A549 (cell line): ENCODE data around the gene EFEMP2. TPM values are rescaled to one million over a fixed set of nuclear protein-coding genes. Genes with fewer than 3 reads are reported as not detected.

Experiments
- ATAC-seq, 2 experiments: fragments of 200-7000 bp in 1 of 2; fragments of >200 bp in 1 of 2; cut with Nextera tagmentation in 1 of 2; cut with Tn5 transposase in 1 of 2; 3 replicates each; pipeline versions ENCODE4 v1.8.0 to v1.9.1; 2018 to 2020; ENCODE audit warnings: mild to moderate bottlenecking in 1 of 2, moderate library complexity in 1 of 2
- CTCF ChIA-PET: fragments of 300-600 bp; sonication (Branson Sonifier 250); formaldehyde crosslinking; extraction: SDS; loops from one replicate; lab custom pipeline; 2021; ENCODE audit warnings: antibody characterized with exemption, inconsistent platforms; lab: Yijun Ruan, JAX
- POLR2A ChIA-PET: fragments of 350-600 bp; formaldehyde crosslinking; extraction: SDS; loops from one replicate; lab custom pipeline; 2021; ENCODE audit warnings: antibody characterized with exemption, inconsistent platforms; lab: Yijun Ruan, JAX
- DNase-seq, 2 experiments: peaks; one replicate each; pipeline versions ENCODE4 v3.0.0 to v3.0.0-alpha.2; 2011 to 2016; ENCODE audit warnings: low read depth in 1 of 2, low spot score in 1 of 2
- FAIRE-seq: peaks from 2 replicates; lab custom pipeline; 2011; peaks lifted over from hg19 to GRCh38; lab: Jason Lieb, UNC
- H3K27ac ChIP-seq, 2 experiments: fragments of >200 bp; sonication (Bioruptor Twin); formaldehyde crosslinking; 3 replicates each; pipeline ENCODE4 v1.5.1; 2016 to 2017
- H3K4me1 ChIP-seq: fragments of >200 bp; sonication (Bioruptor Twin); formaldehyde crosslinking; 3 replicates; pipeline ENCODE4 v1.6.1; 2016
- H3K4me2 ChIP-seq: fragments of >200 bp; sonication (Bioruptor Twin); formaldehyde crosslinking; 3 replicates; pipeline ENCODE4 v1.6.1; 2016
- H3K4me3 ChIP-seq: fragments of >200 bp; sonication (Bioruptor Twin); formaldehyde crosslinking; 3 replicates; pipeline ENCODE4 v1.5.1; 2016
- H3K9me3 ChIP-seq: fragments of >200 bp; sonication (Bioruptor Twin); formaldehyde crosslinking; 3 replicates; pipeline ENCODE4 v1.6.1; 2016
- CBX2 ChIP-seq: fragments of 200-600 bp; sonication (generic); IDR thresholded peaks from 2 replicates; pipeline ENCODE4 v1.6.1; 2016; ENCODE audit warnings: low read depth, mild to moderate bottlenecking, borderline replicate concordance
- CHD2 ChIP-seq: fragments of 150-350 bp; IDR thresholded peaks from 2 replicates; pipeline ENCODE4 v1.6.1; 2014; ENCODE audit warnings: low read length; ENCODE audit not compliant: partially characterized antibody
- EHF ChIP-seq: fragments of 250-450 bp; sonication (Bioruptor Pico); IDR thresholded peaks from 2 replicates; pipeline ENCODE4 v1.5.0; 2020; ENCODE audit warnings: mild to moderate bottlenecking
- ELK1 ChIP-seq: fragments of 150-350 bp; IDR thresholded peaks from 2 replicates; pipeline ENCODE4 v1.6.1; 2014; ENCODE audit warnings: low read depth, mild to moderate bottlenecking, low read length
- ESRRA ChIP-seq: fragments of 150-350 bp; IDR thresholded peaks from 2 replicates; pipeline ENCODE4 v1.6.1; 2014; ENCODE audit warnings: mild to moderate bottlenecking, low read length, borderline replicate concordance
- HDAC2 ChIP-seq: fragments of 200-600 bp; sonication (generic); IDR thresholded peaks from 2 replicates; pipeline ENCODE4 v1.6.1; 2016
- HES2 ChIP-seq: fragments of >200 bp; sonication (Bioruptor Twin); formaldehyde crosslinking; IDR thresholded peaks from 2 replicates; pipeline ENCODE4 v1.6.1; 2016
- HEYL ChIP-seq: fragments of 250-450 bp; sonication (Bioruptor Pico); IDR thresholded peaks from 2 replicates; pipeline ENCODE4 v1.8.0; 2021; ENCODE audit warnings: mild to moderate bottlenecking, moderate library complexity
- JUNB ChIP-seq: fragments of >200 bp; sonication (Bioruptor Twin); formaldehyde crosslinking; IDR thresholded peaks from 2 replicates; pipeline ENCODE4 v1.6.1; 2016
- KDM1A ChIP-seq: fragments of 200-600 bp; sonication (generic); IDR thresholded peaks from 2 replicates; pipeline ENCODE4 v1.6.1; 2016; ENCODE audit warnings: low read depth, mild to moderate bottlenecking
- KDM5A ChIP-seq: fragments of 200-600 bp; sonication (generic); IDR thresholded peaks from 2 replicates; pipeline ENCODE4 v1.6.1; 2016; ENCODE audit warnings: antibody characterized with exemption, mild to moderate bottlenecking
- MAX ChIP-seq: IDR thresholded peaks from 2 replicates; pipeline ENCODE4 v1.6.1; 2012
- MAZ ChIP-seq: fragments of 150-350 bp; IDR thresholded peaks from 2 replicates; pipeline ENCODE4 v1.6.1; 2014; ENCODE audit warnings: antibody characterized with exemption, low read depth, low read length, borderline replicate concordance
- MYC ChIP-seq: IDR thresholded peaks from 2 replicates; pipeline ENCODE4 v1.6.1; 2012; ENCODE audit warnings: mild to moderate bottlenecking, inconsistent platforms, low read length, improper control_type of control experiment, borderline replicate concordance
- PBX3 ChIP-seq: IDR thresholded peaks from 2 replicates; pipeline ENCODE4 v1.6.1; 2012
- POLR2A ChIP-seq: IDR thresholded peaks from 2 replicates; pipeline ENCODE4 v1.6.1; 2012; ENCODE audit warnings: mild to moderate bottlenecking, low read length
- POLR2AphosphoS2 ChIP-seq: conservative IDR thresholded peaks from 2 replicates; pipeline ENCODE4 v1.6.1; 2012; ENCODE audit warnings: low read length, improper control_type of control experiment, inconsistent platforms
- RARB ChIP-seq: fragments of 250-450 bp; sonication (Bioruptor Pico); IDR thresholded peaks from 2 replicates; pipeline ENCODE4 v1.8.0; 2021; ENCODE audit warnings: mild to moderate bottlenecking, moderate library complexity
- RFX5 ChIP-seq: fragments of 450-650 bp; IDR thresholded peaks from 2 replicates; pipeline ENCODE4 v1.7.1; 2014; ENCODE audit warnings: antibody characterized with exemption, mild to moderate bottlenecking, moderate library complexity
- TFCP2L1 ChIP-seq: fragments of 250-450 bp; sonication (Bioruptor Pico); IDR thresholded peaks from 2 replicates; pipeline ENCODE4 v1.5.0; 2021; ENCODE audit warnings: mild to moderate bottlenecking
- TP53 ChIP-seq: fragments of 250-450 bp; sonication (Bioruptor Pico); IDR thresholded peaks from 2 replicates; pipeline ENCODE4 v1.5.0; 2021; ENCODE audit warnings: mild to moderate bottlenecking, moderate library complexity
- ZC3H11A ChIP-seq: fragments of 450-650 bp; IDR thresholded peaks from 2 replicates; pipeline ENCODE4 v1.6.1; 2014; ENCODE audit warnings: antibody characterized with exemption, mild to moderate bottlenecking
- ZFP36 ChIP-seq: fragments of 450-650 bp; IDR thresholded peaks from 2 replicates; pipeline ENCODE4 v1.6.1; 2014; ENCODE audit warnings: borderline replicate concordance; ENCODE audit not compliant: partially characterized antibody
- WGBS: methylation state at CpG from one replicate; pipeline ENCODE4 v1.1.6; 2017; ENCODE audit errors: missing lambda C conversion rate; 5-methylcytosine and 5-hydroxymethylcytosine counted together
- polyA plus RNA-seq, 4 experiments: library from polyadenylated mRNA; depleted of rRNA in 3 of 4; stranded (reverse); fragments of >200 nt; fragmentation: RNase III in 1 of 4; extraction: RNeasy Plus Mini Kit Qiagen cat#74134 plus additional on column Dnase treatment in 1 of 4; gene quantifications; 2 replicates in 3 of 4; 3 replicates in 1 of 4; pipeline ENCODE4 v1.2.3, GENCODE V29; 2011 to 2017

The EFEMP2 gene
- polyA plus RNA-seq, 2 of the 4 experiments (the other 2 are of a cell fraction) = 1.3 to 1.4 TPM

- no peak overlapping the region for H3K4me2 ChIP-seq
- no peak overlapping the region for H3K4me3 ChIP-seq
- POLR2A ChIA-PET = interaction anchor here (0.6 kb wide), 1 partner anchor 207 kb away, joined by 5 read pairs; the partner anchor contains the start of gene SIPA1
- no peak overlapping the region for H3K27ac ChIP-seq
- H3K9me3 ChIP-seq = no peaks in the 10 kb centered on the region
- H3K4me1 ChIP-seq = no peaks in the 10 kb centered on the region
- WGBS = 73% methylated on average over 10 of the region's 10 CpGs
- ATAC-seq = no peak
- FAIRE-seq = no peak
- CTCF ChIA-PET = interaction anchor here (0.6 to 1.9 kb wide), 8 partner anchors 8 to 206 kb away, joined by 3 to 8 read pairs (median 4); partner anchors contain the start of genes MUS81 and SIPA1
- no peak for DNase-seq
- TF ChIP-seq MYC = no peak
- TF ChIP-seq ZC3H11A = no peak
- TF ChIP-seq ESRRA = no peak
- no peak for TF ChIP-seq HEYL (CRISPR knock-in tag)
Observed at GRCh38 chr11:65844231-65844872, 28.2 kb downstream of the EFEMP2 start.

- Histone ChIP-seq H3K9me3 (no peaks in the 10 kb centered on the region), H3K27ac (no peak overlapping the region), H3K4me2 (no peak overlapping the region), H3K4me3 (no peak overlapping the region), H3K4me1 (no peaks in the 10 kb centered on the region)
- CTCF ChIA-PET = interaction anchor here (0.8 to 1.9 kb wide), 9 partner anchors 8 to 206 kb away, joined by 3 to 8 read pairs (median 3); partner anchors contain the start of genes MUS81 and SIPA1
- FAIRE-seq (no peak), ATAC-seq (no peak), DNase-seq (no peak)
- TF ChIP-seq HDAC2 = no peak
- no peak for TF ChIP-seq EHF (CRISPR knock-in tag)
- whole genome bisulfite sequencing = 80% methylated on average over 3 of the region's 3 CpGs
- POLR2A ChIA-PET = interaction anchor here (0.8 kb wide), 1 partner anchor 11 kb away, joined by 4 read pairs; no protein-coding TSS in a partner anchor
Observed at GRCh38 chr11:65843811-65844210, 28.8 kb downstream of the EFEMP2 start.

GRCh38 chr11:65842144-65842543, 30.5 kb downstream of the EFEMP2 start:
- Histone ChIP-seq H3K4me1 (no peaks in the 10 kb centered on the region), H3K4me2 (no peak overlapping the region), H3K9me3 (no peaks in the 10 kb centered on the region)
- 77% methylated on average over 4 of the region's 4 CpGs for WGBS
- DNase-seq = no peak
- no peak for ATAC-seq
- POLR2A ChIA-PET = no interaction called here
- TF ChIP-seq RARB (CRISPR knock-in tag) (no peak), TP53 (CRISPR knock-in tag) (no peak), CBX2 (no peak), JUNB (no peak), HES2 (no peak), MAX (no peak), PBX3 (no peak)
- TF ChIP-seq, all 56 proteins: peak for 0
- H3K27ac ChIP-seq = no peak overlapping the region
- no peak overlapping the region for H3K4me3 ChIP-seq
- CTCF ChIA-PET = interaction anchor here (1.0 kb wide), 1 partner anchor 23 kb away, joined by 6 read pairs; no protein-coding TSS in a partner anchor
- FAIRE-seq = no peak

GRCh38 chr11:65834202-65834601, 38.4 kb downstream of the EFEMP2 start:
- 0 out of 3 replicates have a peak, but pooled peaks cover 2% of the 10 kb centered on the region for H3K9me3 ChIP-seq
- H3K4me3 ChIP-seq = no peak overlapping the region
- no peak for FAIRE-seq
- no peak overlapping the region for H3K4me2 ChIP-seq
- ChIA-PET CTCF (interaction anchor here (3.5 kb wide), 1 partner anchor 15 kb away, joined by 18 read pairs; no protein-coding TSS in a partner anchor), POLR2A (no interaction called here)
- H3K4me1 ChIP-seq = no peaks in the 10 kb centered on the region
- H3K27ac ChIP-seq = no peak overlapping the region
- TF ChIP-seq TFCP2L1 (no peak), CHD2 (no peak), ELK1 (no peak), KDM5A (no peak), ZFP36 (no peak), KDM1A (no peak), HEYL (CRISPR knock-in tag) (no peak), MAZ (no peak), TP53 (CRISPR knock-in tag) (no peak), POLR2AphosphoS2 (no peak), RFX5 (no peak), POLR2A (no peak)
- no peak for DNase-seq
- WGBS = 65% methylated on average over 6 of the region's 6 CpGs
- no peak for ATAC-seq
